Posterior cingulate gyrus (tissue), 11 donors: Measurements from ENCODE around the gene TGM1.

Experiments
- DNase-seq, 10 donors: peaks; one replicate each; pipeline versions ENCODE4 v3.0.0 to v3.0.0-alpha.2; 2020 to 2021; ENCODE audit warnings: mixed read lengths in 3 of 10
- intact Hi-C: fragments of 100-400 bp; cut with DNase I; formaldehyde crosslinking; loops from one replicate; pipeline ENCODE4 v1.15.1; 2023

The TGM1 gene

DNA sequence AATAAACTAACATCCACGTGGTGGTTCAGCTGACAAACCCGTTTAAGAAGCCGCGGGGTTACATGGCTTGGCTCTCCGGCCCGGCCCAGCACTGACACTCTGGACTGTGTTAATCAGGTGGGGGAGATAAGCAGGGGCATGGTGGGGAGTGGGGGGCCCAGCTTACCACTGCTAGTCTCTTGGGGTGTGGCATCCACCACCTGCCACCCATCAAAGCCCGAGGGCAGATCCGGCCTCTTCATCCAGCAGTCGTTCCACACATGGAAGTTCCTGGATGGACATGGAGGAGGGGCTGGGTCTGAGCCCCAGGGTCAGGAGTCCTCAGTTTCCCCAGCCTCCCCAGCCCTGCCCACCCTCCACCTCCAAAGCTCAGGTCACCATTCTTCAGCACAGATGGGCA, 4.9 kb downstream of the TGM1 start:
- peak in 3 of 10 donors; percentile 23 to 63 (median 57) for DNase-seq
- intact Hi-C loops = no loop called here

DNA sequence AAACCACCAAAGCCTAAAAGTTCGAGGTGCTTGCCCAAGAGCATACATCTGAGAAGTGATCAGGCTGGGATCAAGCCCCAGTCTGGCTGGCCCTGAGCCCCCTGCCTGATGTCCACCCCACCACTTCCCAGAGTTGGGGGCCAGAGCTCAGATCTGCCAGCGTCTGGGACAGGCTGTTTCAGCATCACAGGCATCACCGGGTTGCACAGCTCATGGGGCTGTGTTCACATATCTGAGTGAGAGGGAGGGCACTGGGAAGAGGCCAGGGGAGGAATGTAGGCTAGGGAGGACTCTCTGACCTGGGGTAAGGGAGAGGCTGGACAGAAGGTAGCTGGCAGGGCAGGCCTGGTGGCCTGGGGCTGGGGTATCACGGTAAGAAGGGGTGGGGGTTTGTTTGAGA, 6.0 kb downstream of the TGM1 start:
- DNase-seq = peak in 2 of 10 donors; percentile 37 to 62
- intact Hi-C loops = no loop called here

DNA sequence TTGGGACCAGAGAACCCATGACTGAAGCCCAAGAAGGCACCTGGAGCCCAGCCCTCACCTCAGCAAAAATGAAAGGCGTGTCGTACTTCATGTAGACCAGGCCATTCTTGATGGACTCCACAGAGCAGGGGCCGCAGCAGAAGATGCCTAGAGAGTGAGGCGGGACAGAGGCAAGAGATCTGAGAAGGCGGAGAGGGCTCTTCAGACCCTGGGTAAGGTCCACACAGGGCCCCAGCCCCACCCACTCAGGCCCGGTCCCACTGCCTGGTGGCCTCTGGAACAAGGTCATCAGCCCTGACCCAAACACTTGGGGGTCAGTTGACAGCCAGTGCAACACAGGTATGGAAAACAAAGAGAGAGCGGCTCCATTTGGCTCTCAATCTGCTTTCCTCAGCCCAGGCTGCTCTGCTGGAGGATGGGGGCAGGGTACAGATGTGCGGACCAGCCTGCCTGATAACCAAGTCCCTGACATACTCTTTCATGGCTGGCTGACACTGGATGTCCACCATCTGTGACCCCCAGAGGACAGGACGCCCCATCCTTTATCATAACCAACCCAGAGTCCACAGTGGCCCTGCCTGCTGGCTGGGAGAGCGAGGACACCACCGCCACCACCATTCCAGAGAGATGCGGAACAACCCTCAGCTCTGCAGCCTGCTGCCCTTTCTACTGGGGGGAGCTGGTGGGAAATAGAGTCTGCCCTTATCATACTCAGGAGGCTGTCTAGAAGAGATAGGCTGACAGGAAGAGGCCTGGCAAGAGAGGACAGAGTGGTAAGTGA, 6.9 kb downstream of the TGM1 start:
- peak in 3 of 10 donors; percentile 47 to 62 (median 58) for DNase-seq
- intact Hi-C loops = no loop called here

DNA sequence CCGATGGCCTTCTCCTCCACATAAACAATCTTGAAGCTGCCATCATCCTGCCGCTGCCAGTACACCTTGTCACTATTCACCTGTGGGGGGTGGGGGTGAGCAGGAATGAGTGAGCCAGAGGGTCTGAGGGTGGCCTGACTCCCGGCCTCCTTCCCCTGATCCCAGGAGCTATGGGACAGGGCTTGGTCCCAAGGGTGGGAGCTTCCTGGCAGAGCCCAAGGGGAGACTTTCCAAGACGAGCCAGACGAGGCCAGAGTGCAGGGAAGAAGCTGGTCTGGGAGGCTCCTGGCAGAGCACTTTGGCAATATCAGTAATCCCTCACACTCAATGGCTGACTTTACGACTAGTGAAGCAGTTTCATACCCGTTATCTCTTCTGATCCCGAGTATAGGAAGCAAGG, 7.5 kb downstream of the TGM1 start:
- peak in 2 of 10 donors; percentile 23 to 34 for DNase-seq
- intact Hi-C loops = no loop called here

DNA sequence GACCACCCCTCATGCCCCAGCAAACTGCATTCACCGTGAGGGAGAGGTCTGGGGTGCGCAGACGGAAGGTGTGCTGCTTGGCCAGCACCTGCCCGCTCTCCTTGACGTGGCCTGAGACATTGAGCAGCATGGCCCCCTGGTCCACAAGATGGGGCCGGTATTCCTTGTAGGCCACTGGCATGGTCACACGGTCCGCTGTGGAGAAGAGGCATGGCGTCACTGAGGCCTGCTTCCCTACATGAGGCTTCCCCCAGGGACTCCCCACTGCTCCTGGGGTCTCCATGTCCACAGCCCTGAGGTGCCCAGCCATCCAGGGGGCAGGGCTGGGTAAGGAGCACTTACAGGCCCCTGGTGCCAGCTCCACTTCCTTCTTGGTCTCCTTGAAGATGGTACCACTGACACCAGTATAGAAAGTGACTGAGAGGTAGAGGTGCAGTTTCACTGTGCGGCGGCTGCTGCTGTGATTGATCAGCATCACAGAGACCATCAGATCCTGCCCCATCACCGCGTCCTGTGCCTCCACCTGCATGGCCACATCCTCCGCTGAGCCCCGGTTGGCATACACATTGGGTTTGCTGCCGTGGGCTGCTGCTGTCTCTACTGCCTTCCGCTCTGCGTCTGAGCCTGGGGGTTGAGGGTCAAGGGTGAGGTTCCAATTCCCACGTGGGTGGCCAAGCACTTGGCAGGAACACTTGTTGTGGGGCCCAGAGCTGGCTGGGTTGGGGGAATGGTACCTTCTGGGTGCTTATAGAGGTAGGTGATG, 8.2 kb downstream of the TGM1 start:
- intact Hi-C loops = no loop called here
- DNase-seq = peak in 3 of 10 donors; percentile 23 to 71 (median 63)

DNA sequence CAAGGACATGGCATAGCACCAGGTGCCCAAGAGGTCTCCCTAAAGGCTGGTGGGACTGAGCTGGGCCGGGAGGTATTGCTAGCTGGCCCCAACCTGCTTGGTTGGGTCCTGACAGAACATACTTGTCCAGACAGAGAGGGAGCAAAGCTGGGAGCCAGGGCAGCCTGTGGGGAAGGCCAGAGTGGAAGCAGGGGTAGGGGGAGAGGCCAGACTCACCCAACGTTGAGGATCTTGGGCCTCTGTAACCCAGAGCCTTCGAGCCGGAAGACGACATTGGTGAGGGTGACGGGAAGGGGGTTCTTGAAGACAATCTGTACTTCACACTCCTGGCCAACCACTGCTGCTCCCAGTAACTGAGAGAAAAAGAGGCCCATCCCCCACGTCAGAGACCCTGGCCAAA, 9.0 kb downstream of the TGM1 start:
- peak in 2 of 10 donors; percentile 30 to 50 for DNase-seq

DNA sequence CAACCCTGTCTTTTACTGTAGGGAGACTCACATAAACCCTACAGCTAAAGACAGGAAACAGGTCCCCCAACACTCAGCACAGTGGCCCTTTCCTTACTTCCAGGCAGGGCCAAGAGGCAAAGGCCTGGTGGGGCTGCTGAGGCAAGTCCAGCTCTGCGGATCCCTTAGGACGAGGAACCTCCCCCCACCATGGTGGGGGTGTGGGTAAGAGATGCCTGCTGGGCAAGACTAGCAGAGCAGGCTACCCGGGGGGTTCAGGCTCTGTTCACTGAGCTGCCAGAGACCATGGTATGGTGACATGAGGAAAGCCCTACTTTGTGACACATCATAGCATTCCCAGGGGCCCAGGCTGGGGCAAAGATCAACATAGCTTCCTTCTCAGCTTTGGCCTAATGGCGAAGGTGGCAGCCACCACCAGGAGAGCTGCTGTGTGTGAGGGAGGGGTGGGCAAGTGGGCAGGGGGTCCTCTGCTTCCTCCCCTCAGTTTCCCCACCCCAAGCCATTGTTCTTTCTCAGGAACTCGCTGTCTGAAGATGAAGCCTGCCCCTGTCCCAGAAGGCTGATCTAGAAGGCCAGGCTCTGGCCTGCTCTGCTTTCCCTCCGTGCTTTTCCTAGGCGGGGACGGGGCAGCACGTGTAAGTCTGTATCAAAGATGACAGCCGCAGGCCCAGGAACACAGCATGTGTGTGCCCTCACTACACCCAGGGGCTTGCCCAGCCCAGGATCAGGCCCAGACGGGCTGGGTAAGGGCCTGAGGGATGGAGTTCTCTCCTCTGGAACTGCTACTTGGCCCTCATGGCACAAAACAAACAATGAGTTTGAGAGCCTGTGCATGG, 10.5 kb downstream of the TGM1 start:
- DNase-seq = peak in 3 of 10 donors; percentile 11 to 72 (median 48)
- intact Hi-C loops = no loop called here

More for the DNA sequence above, 9.0 kb downstream of the TGM1 start:
- intact Hi-C loops = no loop called here

DNA sequence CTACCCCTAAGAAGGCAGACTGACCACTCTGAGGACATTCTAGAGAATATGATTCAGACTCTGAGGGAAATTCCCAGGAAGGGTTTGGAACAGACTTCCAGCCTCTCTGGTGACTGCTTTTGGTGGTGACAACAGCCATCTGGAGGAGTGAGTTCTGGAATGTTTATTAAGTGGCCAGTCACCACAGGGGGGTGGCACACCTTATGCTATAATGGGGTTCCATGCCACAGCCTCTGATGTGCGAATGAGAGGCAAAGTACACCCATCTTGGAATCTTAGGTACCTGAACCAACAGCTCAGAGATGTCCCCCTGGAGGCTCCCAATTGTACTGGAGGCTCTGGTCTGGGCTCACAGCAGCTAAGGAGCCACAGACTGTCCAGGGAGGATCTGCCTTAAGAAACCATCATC, 11.1 kb downstream of the TGM1 start:
- intact Hi-C loops = no loop called here
- no peak for DNase-seq

DNA sequence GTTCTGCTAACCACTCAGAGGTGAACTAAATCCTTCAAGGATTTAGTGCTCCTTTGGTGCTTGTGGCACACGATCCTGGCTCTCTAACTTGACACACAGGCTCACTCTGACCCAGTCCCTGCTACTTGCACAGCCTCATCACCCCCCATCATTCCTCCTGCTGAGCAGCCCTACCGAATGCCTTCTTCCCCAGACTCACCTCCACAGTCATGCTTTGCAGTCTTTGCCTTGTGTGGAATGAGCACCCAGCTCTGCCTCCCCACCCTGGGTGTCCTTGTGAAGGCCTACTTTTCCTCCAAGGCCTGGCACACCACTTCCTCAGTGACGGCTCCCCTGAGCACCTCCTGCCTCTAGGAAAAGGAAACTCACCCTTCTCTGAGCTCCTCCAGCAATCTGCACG, 12.6 kb downstream of the TGM1 start:
- DNase-seq = peak in 1 of 10 donors; percentile 24
- intact Hi-C loops = no loop called here

DNA sequence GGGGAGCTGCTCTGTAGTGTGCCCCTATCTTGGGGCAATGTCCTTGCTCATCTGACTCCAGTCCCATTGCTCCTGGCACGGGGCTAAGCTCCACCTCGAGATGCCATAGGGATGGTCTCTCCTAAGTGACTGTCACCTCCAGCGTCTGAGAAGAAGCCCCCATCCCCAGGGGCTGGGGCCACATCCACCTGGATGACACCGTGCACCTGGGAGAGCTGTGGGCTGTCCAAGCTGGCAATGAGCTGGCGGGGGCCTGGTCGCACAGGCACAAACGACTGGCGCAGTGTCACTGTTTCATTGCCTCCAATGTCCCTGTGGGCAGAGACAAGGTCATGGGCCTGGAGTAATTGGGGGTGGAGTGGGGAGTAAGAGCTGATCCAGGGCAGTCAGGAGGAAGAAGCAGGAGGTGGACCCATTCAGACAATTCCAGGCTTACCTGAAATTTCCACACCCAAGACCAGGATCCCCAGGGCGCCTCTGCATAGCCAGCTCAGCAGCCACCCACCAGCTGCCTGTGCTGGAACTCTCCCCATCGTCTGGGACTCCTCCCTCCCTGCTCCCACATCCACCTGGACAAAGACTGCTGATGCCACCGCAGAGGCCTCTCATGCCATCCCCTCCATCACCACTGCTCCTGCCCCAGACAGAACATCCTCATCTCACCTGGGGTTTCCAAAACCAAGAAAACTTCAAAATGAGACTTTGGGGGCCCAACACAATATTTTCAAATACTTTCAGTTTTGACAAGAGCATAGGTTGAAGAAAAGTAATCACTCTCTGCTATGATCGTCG, 13.6 kb downstream of the TGM1 start:
- DNase-seq = peak in 1 of 10 donors; percentile 37
- intact Hi-C loops = loop anchor here (10.0 kb wide), 1 partner anchor 185 kb away; no protein-coding TSS in a partner anchor

DNA sequence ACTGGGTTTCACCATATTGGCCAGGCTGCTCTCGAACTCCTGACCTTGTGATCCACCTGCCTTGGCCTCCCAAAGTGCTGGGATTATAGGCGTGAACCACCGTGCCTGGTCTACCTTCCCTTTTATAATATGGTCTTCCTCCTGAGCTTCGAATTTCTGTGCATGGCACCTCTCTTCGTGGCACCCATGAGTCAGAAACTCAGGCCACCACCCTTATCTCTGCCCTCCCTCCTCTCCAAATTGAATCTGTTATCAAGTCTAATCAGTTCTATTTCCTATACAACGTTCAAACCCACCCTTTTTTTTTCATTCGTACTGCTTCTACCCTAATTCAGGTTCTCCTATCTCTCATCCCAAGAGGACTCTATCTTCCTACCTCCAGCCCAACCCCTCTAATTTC, 15.6 kb downstream of the TGM1 start:
- intact Hi-C loops = loop anchor here (10.0 kb wide), 1 partner anchor 187 kb away; no protein-coding TSS in a partner anchor
- DNase-seq = peak in 1 of 10 donors; percentile 11

DNA sequence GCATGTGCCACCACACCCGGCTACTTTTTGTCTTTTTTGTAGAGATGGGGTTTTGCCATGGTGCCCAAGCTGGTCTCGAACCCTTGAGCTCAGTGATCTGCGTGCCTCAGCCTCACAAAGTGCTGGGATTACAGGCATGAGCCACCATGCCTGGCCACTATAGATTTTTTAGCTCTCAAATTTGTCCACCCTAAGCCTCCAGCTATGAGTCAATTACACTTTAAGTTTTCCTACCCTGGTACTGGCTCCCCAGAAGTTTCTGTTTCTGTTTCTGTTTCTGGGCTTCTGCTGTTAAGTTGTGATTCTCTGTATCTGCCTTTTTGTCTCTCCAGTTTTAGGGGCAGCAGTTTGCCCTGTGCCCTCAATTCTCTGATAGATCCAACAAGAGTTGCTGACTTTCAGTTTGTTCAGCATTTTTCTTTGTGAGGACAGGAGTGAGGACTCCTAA, 16.2 kb downstream of the TGM1 start:
- peak in 1 of 10 donors; percentile 19 for DNase-seq
- intact Hi-C loops = loop anchor here (10.0 kb wide), 1 partner anchor 188 kb away; no protein-coding TSS in a partner anchor

DNA sequence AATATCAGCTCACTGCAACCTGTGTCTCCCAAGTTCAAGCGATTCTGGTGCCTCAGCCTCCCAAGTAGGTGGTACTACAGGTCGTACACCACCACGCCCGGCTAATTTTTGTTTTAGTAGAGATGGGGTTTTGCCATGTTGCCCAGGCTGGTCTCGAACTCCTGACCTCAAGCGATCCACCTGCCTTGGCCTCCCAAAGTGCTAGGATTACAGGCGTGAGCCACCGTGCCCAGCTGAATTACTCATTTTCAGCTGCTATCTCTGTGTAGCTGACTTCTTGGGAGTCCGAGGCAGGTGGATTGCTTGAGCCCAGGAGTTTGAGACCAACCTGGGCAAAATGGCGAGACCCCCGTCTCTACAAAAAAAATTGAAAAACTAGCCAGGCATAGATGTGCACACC, 17.6 kb downstream of the TGM1 start:
- intact Hi-C loops = loop anchor here (10.0 kb wide), 1 partner anchor 189 kb away; no protein-coding TSS in a partner anchor
- peak in 1 of 10 donors; percentile 18 for DNase-seq

DNA sequence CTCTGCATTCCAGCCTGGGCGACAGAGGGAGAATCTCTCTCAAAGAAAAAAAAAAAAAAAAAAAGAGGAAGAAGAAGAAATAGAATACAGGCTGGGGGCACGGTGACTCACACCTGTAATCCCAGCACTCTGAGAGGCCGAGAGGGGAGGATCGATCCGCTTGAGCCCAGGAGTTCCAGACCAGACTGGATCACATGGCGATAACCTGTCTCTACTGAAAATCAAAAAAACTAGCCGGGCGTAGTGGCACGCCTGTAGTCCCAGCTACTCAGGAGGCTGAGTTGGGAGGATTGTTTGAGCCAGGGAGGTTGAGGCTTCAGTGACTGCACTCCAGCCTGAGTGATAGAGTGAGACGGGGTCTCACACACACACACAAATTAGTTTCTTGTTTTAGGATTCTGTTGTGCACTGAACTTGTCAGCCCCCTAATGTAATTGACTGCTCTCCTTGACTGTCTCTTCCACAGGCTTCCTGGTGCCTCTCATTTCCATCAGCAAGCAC, 19.6 kb downstream of the TGM1 start:
- DNase-seq = peak in 2 of 10 donors; percentile 10 to 28
- intact Hi-C loops = loop anchor here (2.0 to 10.0 kb wide), 3 partner anchors 27 to 191 kb away; partner anchors contain the start of gene RABGGTA

DNA sequence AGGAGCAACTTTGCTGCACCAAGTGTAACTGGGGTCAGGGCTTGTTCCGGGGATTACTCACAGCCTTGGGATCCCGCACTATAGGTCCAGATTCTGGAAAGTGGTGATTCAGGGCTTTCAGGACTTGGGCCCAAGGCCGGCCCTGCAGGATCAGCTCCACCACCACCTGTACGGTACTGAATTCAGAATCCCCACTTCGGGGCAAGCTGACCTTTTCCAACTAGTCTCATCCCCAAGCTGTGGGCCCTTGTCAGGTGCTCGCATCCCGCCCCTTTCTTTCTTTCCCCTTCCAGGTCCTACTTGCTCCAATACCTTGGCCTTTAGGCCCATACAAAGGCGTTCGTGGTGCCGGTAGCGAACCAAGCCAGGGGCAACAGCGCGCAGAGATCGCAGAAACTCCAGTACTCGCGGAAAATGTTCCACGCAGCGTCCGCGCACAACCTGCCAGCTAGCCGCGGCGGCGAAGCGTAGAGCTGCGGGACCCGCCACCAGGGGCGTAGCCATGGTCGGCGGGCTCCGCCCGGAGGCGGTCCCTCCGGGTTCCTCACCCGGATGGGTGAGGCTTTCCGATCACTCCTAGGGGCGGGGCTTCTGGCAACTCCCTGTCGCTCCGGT, 21.0 kb downstream of the TGM1 start:
- peak in 8 of 10 donors; percentile 83 to 98 (median 90) for DNase-seq
- intact Hi-C loops = loop anchor here (1.0 to 10.0 kb wide), 4 partner anchors 10 to 193 kb away; partner anchors contain the start of genes GMPR2, NEDD8 and RABGGTA

DNA sequence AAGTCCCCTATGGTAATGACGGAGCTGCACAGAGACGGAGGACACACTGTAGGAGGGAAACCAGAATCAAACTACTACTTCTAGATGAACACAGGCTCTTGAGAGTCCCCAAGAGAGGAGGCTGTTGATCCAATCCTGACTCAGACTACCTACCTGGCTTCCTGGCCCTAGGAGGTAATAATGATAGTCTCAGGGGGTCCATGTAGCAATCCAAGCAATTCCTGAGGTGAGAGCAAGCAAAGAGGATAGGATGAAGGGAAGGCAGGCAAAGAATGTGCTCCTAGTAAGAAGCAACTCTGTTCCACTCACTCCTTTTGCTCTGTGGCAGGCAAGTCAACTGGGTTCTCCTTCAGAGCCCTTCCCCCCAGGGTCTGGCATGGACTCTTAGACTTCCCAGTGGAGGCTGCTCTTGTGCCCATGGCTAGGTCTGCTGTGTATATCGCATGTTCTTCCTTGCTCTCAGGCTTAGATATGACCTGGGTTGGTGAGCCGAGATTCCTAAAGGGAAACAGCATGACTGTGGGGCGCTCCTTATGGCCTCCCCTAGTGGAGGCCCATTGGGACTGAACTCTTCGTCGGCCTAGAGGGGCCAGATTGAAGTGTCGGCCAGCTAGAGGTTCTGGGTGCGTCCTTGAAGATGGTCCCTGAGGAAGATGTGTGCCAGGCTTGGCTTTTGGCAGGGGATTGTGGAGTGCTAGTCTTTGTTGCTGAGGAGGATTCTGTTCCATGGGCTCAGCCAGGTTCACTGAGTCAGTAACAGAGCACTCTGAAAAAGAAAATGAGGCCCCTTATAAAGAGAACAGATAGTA, 22.7 kb downstream of the TGM1 start:
- DNase-seq = no peak
- intact Hi-C loops = loop anchor here (10.0 kb wide), 1 partner anchor 194 kb away; no protein-coding TSS in a partner anchor

DNA sequence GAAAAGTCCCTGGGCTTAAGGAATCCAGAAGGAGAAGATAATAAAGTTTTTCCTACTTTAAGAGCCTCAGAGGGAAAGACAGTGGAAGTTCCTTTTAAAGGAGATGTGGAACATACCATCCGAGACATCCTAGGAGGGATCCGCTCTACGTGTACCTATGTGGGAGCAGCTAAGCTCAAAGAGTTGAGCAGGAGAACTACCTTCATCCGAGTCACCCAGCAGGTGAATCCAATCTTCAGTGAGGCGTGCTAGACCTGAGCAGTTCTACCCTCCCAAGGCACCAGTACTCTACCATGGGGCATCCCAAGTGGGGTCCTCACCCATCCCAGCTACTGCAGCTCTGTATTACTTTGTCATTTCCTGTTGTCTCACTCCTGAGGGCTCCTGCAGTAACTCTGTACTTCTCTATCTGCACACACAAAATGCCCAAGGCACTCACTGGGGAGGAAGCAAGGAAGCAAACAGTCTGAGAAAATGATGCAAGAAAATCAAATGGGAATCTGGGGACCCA, 24.4 kb downstream of the TGM1 start:
- no peak for DNase-seq
- intact Hi-C loops = no loop called here
